ENCODE results near the gene RIOK1. TPM values are rescaled to one million over a fixed set of nuclear protein-coding genes. Genes with fewer than 3 reads are reported as not detected.

Gene RIOK1
- total RNA-seq (2021; fragmentation: NEBNext Ultra II Directional; extraction: Animal tissue kit (Norgen Biotek cat#: 25700)) (26.2 and 26.9 TPM in 2 replicates), polyA plus RNA-seq (2011; rRNA removed) (10.1 and 11.8 TPM in 2 replicates), polyA minus RNA-seq (2011; rRNA and poly(A)+ RNA removed) (10.2 and 12.8 TPM in 2 replicates)
- 12.8 TPM for polyA plus RNA-seq (2011; cell fraction: cytosol; rRNA removed)
- polyA plus RNA-seq (2011; cell fraction: nucleus; rRNA removed), result 32.5 TPM
- 16.2 to 24.5 TPM (median 19.4 TPM) in 4 replicates for polyA plus RNA-seq (2012, experiment 1 of 2)
- 2.2 TPM for polyA plus RNA-seq (2012, experiment 2 of 2)
- polyA plus RNA-seq (2013, experiment 1 of 2), result 29.6 TPM
- 28.1 TPM for polyA plus RNA-seq (2013, experiment 2 of 2)
- polyA minus RNA-seq (2011; cell fraction: cytosol; rRNA and poly(A)+ RNA removed), result 9.4 TPM
- 33.3 TPM for polyA minus RNA-seq (2011; cell fraction: nucleus; rRNA and poly(A)+ RNA removed)
- long read RNA-seq, experiment 1, partial matches to known transcripts, result 10 of 15 reads
- long read RNA-seq, experiment 1, other reads (novel, unspliced or antisense), result 5 of 15 reads
- long read RNA-seq, experiment 2, transcript RIOK1-202 (17 exons, 2,810 nt), result major isoform, 32 of 66 reads
- long read RNA-seq, experiment 2, partial matches to known transcripts, result 18 of 66 reads
- long read RNA-seq, experiment 2, other reads (novel, unspliced or antisense), result 16 of 66 reads

DNA sequence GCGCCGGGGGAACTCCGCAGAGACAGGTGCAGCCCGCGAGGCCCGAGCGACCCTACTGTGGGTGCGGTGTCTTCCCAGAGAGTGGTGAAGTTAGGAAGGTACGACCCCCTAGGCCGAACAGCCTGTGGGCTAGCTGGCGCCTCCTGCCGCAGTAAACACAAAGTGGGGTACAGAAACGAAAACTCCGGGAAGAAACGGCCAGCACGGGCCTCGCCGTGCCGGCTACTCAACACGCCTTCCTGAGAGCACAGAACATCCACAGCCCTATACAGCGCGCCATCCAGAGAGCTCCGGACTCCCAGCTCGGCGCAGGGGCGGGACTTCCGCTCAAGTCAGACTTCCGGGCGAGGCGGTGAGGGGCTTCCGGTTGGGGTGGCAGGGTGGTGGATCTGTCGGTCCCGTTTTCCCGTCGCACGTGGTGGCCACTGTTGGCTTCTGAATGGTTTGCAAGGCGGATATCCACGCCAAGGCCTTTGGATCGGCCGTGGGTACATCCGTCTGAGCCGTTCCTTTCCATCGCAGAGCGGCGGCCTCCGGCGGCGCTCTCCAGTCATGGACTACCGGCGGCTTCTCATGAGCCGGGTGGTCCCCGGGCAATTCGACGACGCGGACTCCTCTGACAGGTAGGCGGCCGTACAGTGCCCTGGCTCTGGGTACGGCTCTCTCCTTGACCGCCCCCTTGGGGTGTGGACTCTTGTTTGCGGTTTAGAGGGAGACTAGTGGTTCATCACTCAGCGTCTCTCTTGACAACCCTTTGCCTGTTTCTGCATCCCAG is at the start of gene RIOK1, which contains the start of gene CAGE1:
Gene RIOK1 (plus strand): TSS at position 358 of the 775 bp plus-strand sequence. CDS start 195 bp downstream, at position 553.
Gene CAGE1 (minus strand): TSS at position 292 of the 775 bp plus-strand sequence. CDS start 2,569 bp downstream, outside the sequence.
- Histone ChIP-seq H4K8ac (ENCODE audit: extremely low read depth, insufficient read depth, low read length) (peak within 1 kb of the TSS; percentile 94), H3K4ac (replicated peaks; ENCODE audit: insufficient read length, low read depth, low read length) (peak within 1 kb of the TSS; percentile 95), H2BK120ac (replicated peaks; ENCODE audit: low read depth, low read length) (no peak within 1 kb of the TSS), H3K9me3 (ENCODE audit: insufficient read depth in 2 of 2, low read depth in 1 of 2, low read length in 1 of 2) (no peaks in the 10 kb centered on the region), H3K18ac (ENCODE audit: extremely low read depth, low read length) (0 out of 2 replicates have a peak within 1 kb of the TSS, but pooled peaks have one; percentile 9), H2BK20ac (ENCODE audit: low read length) (no peak within 1 kb of the TSS), H3K14ac (ENCODE audit: insufficient read length) (peak within 1 kb of the TSS; percentile 84), H3K23ac (ENCODE audit: insufficient read length) (no peak within 1 kb of the TSS), H3K56ac (replicated peaks; ENCODE audit: insufficient read length, low read depth, low read length) (peak within 1 kb of the TSS; percentile 93), H3K4me1 (replicated peaks in 1 of 4; ENCODE audit: control insufficient read depth in 3 of 4, insufficient read depth in 4 of 4, low read length in 3 of 4) (peaks cover 0 to 3% (median 0%) of the 10 kb centered on the region in 4 experiments; a peak in 2 of 7 replicates), H3K27ac (ENCODE audit: low read depth, low read length) (peak within 1 kb of the TSS; percentile 67), H2BK5ac (ENCODE audit: low read depth, low read length) (peak within 1 kb of the TSS; percentile 86), H3K4me2 (ENCODE audit: insufficient read depth in 1 of 2, low read depth in 2 of 2, low read length in 2 of 2) (peak within 1 kb of the TSS; percentile 94), H2AFZ (ENCODE audit: low read length) (peak within 1 kb of the TSS; percentile 91), H2AK5ac (ENCODE audit: low read depth, low read length) (no peak within 1 kb of the TSS), H3K9ac (replicated peaks in 1 of 4; ENCODE audit: extremely low read depth in 1 of 4, low read depth in 3 of 4, low read length in 3 of 4) (peak within 1 kb of the TSS; percentile 71 to 84 (median 74)), H3K79me2 (ENCODE audit: control insufficient read depth in 1 of 2, insufficient read depth in 2 of 2, low read length in 2 of 2) (peaks cover 15 to 34% of the 10 kb centered on the region in 2 experiments), H3K23me2 (ENCODE audit: low read depth, low read length) (peaks cover 12% of the 10 kb centered on the region), H4K20me1 (replicated peaks in 1 of 2; ENCODE audit: control insufficient read depth in 1 of 2, insufficient read depth in 2 of 2, low read length in 2 of 2) (peaks cover 1 to 2% of the 10 kb centered on the region in 2 experiments), H2BK15ac (ENCODE audit: low read length) (no peak within 1 kb of the TSS), H3K36me3 (ENCODE audit: control insufficient read depth in 2 of 4, insufficient read depth in 4 of 4, low read length in 3 of 4) (peaks cover 0 to 17% (median 3%) of the 10 kb centered on the region in 4 experiments; a peak in 4 of 8 replicates), H4K5ac (ENCODE audit: insufficient read length, low read depth, low read length) (peak within 1 kb of the TSS; percentile 87), H4K91ac (replicated peaks; ENCODE audit: insufficient read length, low read length) (peak within 1 kb of the TSS; percentile 94), H3K79me1 (ENCODE audit: low read depth, low read length) (no peaks in the 10 kb centered on the region), H2BK12ac (ENCODE audit: low read depth, low read length) (peak within 1 kb of the TSS; percentile 62; the same call in 1 of the 2 replicates), H3K4me3 (ENCODE audit: extremely low read depth in 1 of 4, insufficient read depth in 2 of 4, low read depth in 3 of 4, low read length in 4 of 4) (peak within 1 kb of the TSS; percentile 66 to 85 (median 79)), H3K27me3 (replicated peaks in 1 of 4; ENCODE audit: control insufficient read depth in 3 of 4, extremely low read depth in 1 of 4, insufficient read depth in 3 of 4, low read length in 3 of 4) (no peaks in the 10 kb centered on the region)
- ChIA-PET CTCF (ENCODE audit: partially characterized antibody) (interaction anchor here (0.6 to 2.4 kb wide), 13 partner anchors 19 to 715 kb away, joined by 3 to 8 read pairs (median 4); no protein-coding TSS in a partner anchor), POLR2A (ENCODE audit: partially characterized antibody) (interaction anchor here (0.6 to 1.4 kb wide), 8 partner anchors 12 to 202 kb away, joined by 3 to 6 read pairs (median 3); partner anchors contain the start of genes DSP and SNRNP48)
- WGBS, 2 experiments (ENCODE audit: extremely low coverage in 1 of 2, insufficient coverage in 1 of 2, insufficient read length in 1 of 2, insufficient replicate concordance in 2 of 2, low coverage in 1 of 2, low lambda C conversion rate in 2 of 2, missing lambda C conversion rate in 1 of 2), result 1% methylated on average over 62 of the region's 62 CpGs; no CpG with 5 or more reads in 1 of the 2 experiments
- FAIRE-seq (no peak), DNase-seq (ENCODE audit: low read depth in 1 of 2, low spot score in 2 of 2) (peak; percentile 65 to 93)
- TF ChIP-seq TAF7 (optimal IDR thresholded peaks at IDR 0.05; ENCODE audit: borderline replicate concordance, low read depth, low read length) (peak; percentile 39), PHF8 (conservative IDR thresholded peaks at IDR 0.05; ENCODE audit: low read depth, low read length) (peak; percentile 75), SAP30 (IDR thresholded peaks at IDR 0.05; ENCODE audit: insufficient read depth, insufficient replicate concordance, low read length) (peak; percentile 98), SP2 (IDR thresholded peaks at IDR 0.05; ENCODE audit: low read length) (no peak; the same call in 1 of the 2 replicates), GABPA (IDR thresholded peaks at IDR 0.05; ENCODE audit: borderline replicate concordance, insufficient read depth, low read length) (peak; percentile 97), TAF1 (IDR thresholded peaks at IDR 0.05; ENCODE audit: low read depth, low read length) (peak; percentile 93), SP1 (IDR thresholded peaks at IDR 0.05; ENCODE audit: low read depth, low read length) (0 out of 2 replicates have a peak, but pooled peaks have one; percentile 4)

Measured in H1 (cell line).